PC-3 (cell line): ENCODE measurements around the gene TOPBP1.

Experiments
- CTCF ChIP-seq: fragments of 300-600 bp; sonication (generic); conservative IDR thresholded peaks from 2 replicates; pipeline ENCODE4 v1.5.1; 2017; ENCODE audit warnings: antibody characterized with exemption, low read depth, mild to moderate bottlenecking, low read length
- EZH2 ChIP-seq: fragments of 300-600 bp; sonication (generic); IDR thresholded peaks from one replicate; pipeline ENCODE4 v1.6.1; 2017; ENCODE audit warnings: antibody characterized with exemption, mild to moderate bottlenecking, low read length; ENCODE audit not compliant: unreplicated experiment
- EZH2phosphoT487 ChIP-seq: fragments of 300-600 bp; sonication (generic); IDR thresholded peaks from 2 replicates; pipeline ENCODE4 v1.6.1; 2018; ENCODE audit warnings: mild to moderate bottlenecking, antibody characterized with exemption, low read length, borderline replicate concordance

GRCh38 chr3:133670525-133670995 is 8.8 kb upstream of the TOPBP1 start:
- TF ChIP-seq CTCF = no peak
- TF ChIP-seq EZH2 = no peak
- no peak for TF ChIP-seq EZH2phosphoT487
